ENCODE measurements around the gene TMEM185B. TPM values are rescaled to one million over a fixed set of nuclear protein-coding genes. Genes with fewer than 3 reads are reported as not detected.

TMEM185B gene
- total RNA-seq, 1 experiment from 2014 or later, result 6.7 TPM

GRCh38 chr2:120255986-120256650 is 32.9 kb upstream of the TMEM185B start:
- Histone ChIP-seq H3K4me3 (ENCODE audit: insufficient read depth, low read depth, low read length) (no peak overlapping the region), H3K27me3 (ENCODE audit: control insufficient read depth, insufficient read depth, low read length) (peaks cover 19% of the 10 kb centered on the region), H3K36me3 (replicated peaks; ENCODE audit: control insufficient read depth, insufficient read depth, low read length) (no peaks in the 10 kb centered on the region)
- DNase-seq, result peak; percentile 11

GRCh38 chr2:120255071-120255470 is 31.9 kb upstream of the TMEM185B start:
- no peak for DNase-seq

DNA sequence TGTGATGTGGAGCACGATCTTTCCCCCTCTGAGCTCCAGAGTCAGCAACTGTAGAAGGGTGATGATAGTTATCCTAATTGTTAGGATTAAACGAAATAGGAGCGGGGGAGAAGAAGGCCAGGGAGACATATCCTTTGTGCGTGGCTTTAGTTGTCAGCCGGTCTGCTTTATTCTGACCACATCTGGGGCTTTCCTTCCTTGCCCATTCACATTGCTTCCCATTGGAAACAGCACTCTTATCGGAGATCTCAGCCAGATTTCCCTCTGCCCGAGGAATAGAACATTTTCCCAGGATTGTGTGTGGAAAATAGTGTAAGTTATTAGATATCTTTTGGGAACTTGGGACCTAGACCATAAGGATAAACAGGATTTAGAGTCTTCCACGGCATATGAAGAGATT is 31.0 kb upstream of the TMEM185B start:
- Histone ChIP-seq H3K4me3 (ENCODE audit: insufficient read depth, low read depth, low read length) (peak overlapping the region; percentile 76; the same call in 1 of the 2 replicates), H3K36me3 (replicated peaks; ENCODE audit: control insufficient read depth, insufficient read depth, low read length) (no peaks in the 10 kb centered on the region), H3K27me3 (ENCODE audit: control insufficient read depth, insufficient read depth, low read length) (peaks cover 33% of the 10 kb centered on the region)
- DNase-seq, result peak; percentile 9

More at GRCh38 chr2:120255071-120255470, 31.9 kb upstream of the TMEM185B start:
- Histone ChIP-seq H3K36me3 (replicated peaks; ENCODE audit: control insufficient read depth, insufficient read depth, low read length) (no peaks in the 10 kb centered on the region), H3K4me3 (ENCODE audit: insufficient read depth, low read depth, low read length) (no peak overlapping the region), H3K27me3 (ENCODE audit: control insufficient read depth, insufficient read depth, low read length) (peaks cover 30% of the 10 kb centered on the region)

DNA sequence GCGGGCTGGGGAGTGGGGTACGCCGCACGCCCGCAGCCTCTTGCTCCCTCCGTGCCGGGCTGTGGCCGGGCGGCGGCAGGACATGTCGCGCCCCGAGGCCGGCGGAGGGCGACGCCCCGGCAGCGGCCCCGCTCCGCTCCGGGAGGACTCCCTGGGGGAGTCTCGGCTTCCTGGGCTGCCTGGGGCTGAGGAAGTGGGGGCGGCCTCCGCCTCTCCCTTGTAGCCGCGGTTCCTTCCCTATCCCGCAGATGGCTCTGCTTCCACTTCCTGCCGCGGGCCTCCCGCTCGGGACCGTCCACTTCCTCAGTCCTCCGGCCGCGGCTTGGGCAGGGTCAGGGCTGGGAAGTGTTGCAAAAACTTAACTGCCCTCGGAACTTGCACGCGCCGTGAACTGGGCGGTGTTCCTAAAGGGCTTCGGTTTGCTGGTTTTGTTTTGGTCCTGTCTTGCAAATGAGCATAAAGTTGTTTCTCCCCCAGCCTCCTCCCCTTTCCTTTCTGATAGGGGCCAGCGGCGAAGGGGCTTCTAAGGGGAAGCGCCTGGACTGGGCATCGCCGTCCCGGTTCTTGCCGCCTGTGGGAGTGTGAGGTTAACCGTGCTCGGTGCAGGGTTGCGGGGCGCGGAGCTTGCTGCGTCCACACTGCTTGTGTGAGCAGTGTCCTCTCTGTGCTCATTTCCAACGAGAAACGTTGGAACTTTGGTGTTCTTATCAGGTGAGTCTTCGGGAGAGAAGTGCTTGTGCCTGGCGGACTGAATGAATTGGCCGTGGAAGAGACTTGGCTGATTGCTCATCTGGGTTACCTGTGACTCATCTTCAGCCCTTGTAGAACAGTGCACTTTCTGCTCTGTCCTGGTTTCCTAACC is 30.1 kb upstream of the TMEM185B start:
- Histone ChIP-seq H3K4me3 (ENCODE audit: insufficient read depth, low read depth, low read length) (peak overlapping the region; percentile 76), H3K36me3 (replicated peaks; ENCODE audit: control insufficient read depth, insufficient read depth, low read length) (no peaks in the 10 kb centered on the region), H3K27me3 (ENCODE audit: control insufficient read depth, insufficient read depth, low read length) (peaks cover 33% of the 10 kb centered on the region)
- DNase-seq, result peak; percentile 89

- peaks cover 33% of the 10 kb centered on the region for H3K27me3 ChIP-seq (ENCODE audit: control insufficient read depth, insufficient read depth, low read length)
- DNase-seq, result peak; percentile 99
Measured at GRCh38 chr2:120252225-120253020, 29.2 kb upstream of the TMEM185B start, which contains the start of gene RALB. TSS of gene RALB (plus strand) at chr2:120252852. CDS start at chr2:120278665, 25,813 bp downstream.

DNA sequence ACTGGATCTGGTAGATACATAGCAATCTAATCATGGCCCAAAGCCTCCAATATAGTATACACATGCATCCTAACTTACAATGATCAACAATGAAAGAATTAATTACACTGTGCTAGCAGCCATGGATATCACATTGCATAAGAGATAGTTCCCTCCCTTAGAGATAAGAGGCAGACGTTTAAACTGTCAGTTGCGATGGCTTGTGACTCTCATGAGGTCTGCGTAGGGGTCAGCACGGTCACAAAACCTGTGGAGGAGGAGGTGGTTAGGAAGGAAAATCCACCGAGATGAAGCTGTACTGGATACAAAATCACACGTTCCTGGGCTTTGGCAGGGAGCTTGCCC is 28.7 kb upstream of the TMEM185B start:
- Histone ChIP-seq H3K36me3 (replicated peaks; ENCODE audit: control insufficient read depth, insufficient read depth, low read length) (no peaks in the 10 kb centered on the region), H3K4me3 (ENCODE audit: insufficient read depth, low read depth, low read length) (peak overlapping the region; percentile 57), H3K27me3 (ENCODE audit: control insufficient read depth, insufficient read depth, low read length) (peaks cover 33% of the 10 kb centered on the region)

More at GRCh38 chr2:120252225-120253020, 29.2 kb upstream of the TMEM185B start, which contains the start of gene RALB:
- Histone ChIP-seq H3K4me3 (ENCODE audit: insufficient read depth, low read depth, low read length) (peak within 1 kb of the TSS; percentile 76), H3K36me3 (replicated peaks; ENCODE audit: control insufficient read depth, insufficient read depth, low read length) (no peaks in the 10 kb centered on the region)

GRCh38 chr2:120251078-120251477 is 27.9 kb upstream of the TMEM185B start:
- Histone ChIP-seq H3K36me3 (replicated peaks; ENCODE audit: control insufficient read depth, insufficient read depth, low read length) (no peaks in the 10 kb centered on the region), H3K4me3 (ENCODE audit: insufficient read depth, low read depth, low read length) (no peak overlapping the region), H3K27me3 (ENCODE audit: control insufficient read depth, insufficient read depth, low read length) (peaks cover 33% of the 10 kb centered on the region)
- no peak for DNase-seq

More for the DNA sequence above, 28.7 kb upstream of the TMEM185B start:
- no peak for DNase-seq

DNA sequence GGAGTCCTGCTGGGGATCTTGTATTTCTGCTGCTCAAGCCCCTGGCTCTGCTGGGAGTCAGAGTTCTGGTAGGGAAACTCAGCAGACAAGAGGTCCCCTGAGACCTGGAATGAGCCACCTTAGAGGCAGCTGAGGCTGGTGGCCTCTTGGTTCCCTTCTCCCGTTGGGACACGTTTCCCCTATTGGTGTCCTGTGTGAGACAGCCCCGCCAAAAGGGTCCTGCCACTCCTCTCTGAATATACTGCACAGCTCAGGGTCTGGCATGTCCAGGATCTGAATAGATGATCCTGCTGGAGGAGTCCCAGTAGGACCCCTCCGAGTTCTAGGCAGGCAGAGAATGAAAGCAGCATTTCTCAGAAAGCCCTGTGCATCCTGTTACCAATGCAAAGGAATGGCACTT is 27.4 kb upstream of the TMEM185B start:
- no peak for DNase-seq
- Histone ChIP-seq H3K27me3 (ENCODE audit: control insufficient read depth, insufficient read depth, low read length) (peaks cover 33% of the 10 kb centered on the region), H3K4me3 (ENCODE audit: insufficient read depth, low read depth, low read length) (no peak overlapping the region), H3K36me3 (replicated peaks; ENCODE audit: control insufficient read depth, insufficient read depth, low read length) (no peaks in the 10 kb centered on the region)

GRCh38 chr2:120247851-120248250 is 24.7 kb upstream of the TMEM185B start:
- Histone ChIP-seq H3K27me3 (ENCODE audit: control insufficient read depth, insufficient read depth, low read length) (peaks cover 22% of the 10 kb centered on the region), H3K4me3 (ENCODE audit: insufficient read depth, low read depth, low read length) (no peak overlapping the region), H3K36me3 (replicated peaks; ENCODE audit: control insufficient read depth, insufficient read depth, low read length) (no peaks in the 10 kb centered on the region)
- no peak for DNase-seq

DNA sequence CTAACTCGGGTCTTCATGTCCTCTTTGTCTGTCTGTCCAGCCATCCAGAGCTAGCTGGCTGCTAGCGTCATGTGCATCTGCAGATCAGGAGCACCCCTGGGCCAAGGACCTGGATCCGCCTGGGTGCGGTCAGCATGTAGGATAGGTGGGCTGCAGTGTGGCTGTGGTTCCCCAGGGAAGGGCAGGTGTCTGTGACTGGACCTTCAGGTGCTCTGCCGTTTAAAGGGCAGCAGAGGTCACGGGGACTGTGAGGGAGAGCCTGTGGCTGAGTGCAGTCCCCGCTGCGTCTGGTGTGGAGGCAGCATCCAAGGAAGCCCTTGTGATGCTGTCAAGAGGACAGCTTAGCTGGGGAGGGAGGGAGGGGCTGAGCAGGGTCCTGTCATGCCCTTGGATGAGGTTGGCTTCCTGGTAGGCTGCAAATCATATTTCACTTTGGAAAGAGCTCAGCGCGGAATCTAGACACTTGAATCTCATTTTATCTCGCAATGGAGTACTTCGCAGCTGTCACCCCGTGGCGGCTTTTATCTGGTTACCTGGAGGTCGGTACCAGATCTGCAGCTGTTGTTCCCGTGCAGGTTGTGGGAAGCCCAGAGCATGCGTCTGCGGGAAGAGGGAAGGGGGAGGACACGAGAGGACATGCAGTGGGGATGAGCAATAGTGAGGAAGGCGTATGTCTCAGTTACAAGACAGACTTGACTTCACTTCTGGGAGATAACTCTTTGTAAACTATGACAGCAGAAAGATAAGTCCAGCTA is 23.5 kb upstream of the TMEM185B start:
- Histone ChIP-seq H3K27me3 (ENCODE audit: control insufficient read depth, insufficient read depth, low read length) (peaks cover 20% of the 10 kb centered on the region), H3K36me3 (replicated peaks; ENCODE audit: control insufficient read depth, insufficient read depth, low read length) (no peaks in the 10 kb centered on the region), H3K4me3 (ENCODE audit: insufficient read depth, low read depth, low read length) (no peak overlapping the region)
- peak; percentile 40 for DNase-seq

DNA sequence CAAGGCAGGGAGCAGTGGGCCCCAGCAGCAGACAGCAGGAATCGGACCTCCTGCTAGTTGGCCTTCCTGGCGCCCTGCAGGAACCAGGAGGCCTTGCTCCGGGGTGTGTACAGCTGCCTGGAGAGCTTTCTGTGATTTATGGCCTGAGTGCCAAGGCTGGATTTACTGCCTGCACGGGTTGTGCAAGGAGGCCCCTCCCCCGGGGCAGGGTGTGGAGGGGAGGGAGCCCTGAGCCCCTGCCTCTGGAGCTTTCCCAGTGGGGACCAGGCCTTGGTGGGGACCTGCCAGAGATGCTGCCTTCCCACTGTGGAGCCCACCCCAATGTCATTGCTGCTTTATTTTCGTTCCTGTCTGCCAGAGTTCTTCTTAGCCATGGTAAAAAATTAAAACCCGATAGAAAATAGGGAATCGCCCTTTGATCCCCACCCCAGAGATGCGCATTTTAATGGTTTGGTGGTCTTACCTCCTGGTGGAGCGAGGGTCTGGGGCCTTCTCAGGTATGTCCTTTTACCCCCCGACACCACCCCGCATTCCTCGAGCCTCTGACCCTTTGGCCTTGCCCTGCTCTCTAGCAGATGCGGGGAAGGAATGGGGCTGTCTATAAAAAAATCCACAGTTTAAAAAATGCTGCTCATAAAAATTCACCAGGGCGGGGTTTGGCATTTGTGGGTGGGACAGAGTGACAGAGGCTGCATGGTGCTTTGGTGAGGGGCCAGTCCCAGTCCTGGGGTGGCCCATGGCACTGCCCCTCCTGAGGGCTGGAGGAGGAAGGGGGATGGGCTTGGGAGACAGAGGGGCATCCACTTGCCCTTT is 22.5 kb upstream of the TMEM185B start:
- peaks cover 10% of the 10 kb centered on the region for H3K27me3 ChIP-seq (ENCODE audit: control insufficient read depth, insufficient read depth, low read length)
- H3K36me3 ChIP-seq (replicated peaks; ENCODE audit: control insufficient read depth, insufficient read depth, low read length), result no peaks in the 10 kb centered on the region
- peak; percentile 66 for DNase-seq
- no peak overlapping the region for H3K4me3 ChIP-seq (ENCODE audit: insufficient read depth, low read depth, low read length)

GRCh38 chr2:120244656-120245519 is 21.7 kb upstream of the TMEM185B start:
- Histone ChIP-seq H3K4me3 (ENCODE audit: insufficient read depth, low read depth, low read length) (no peak overlapping the region), H3K36me3 (replicated peaks; ENCODE audit: control insufficient read depth, insufficient read depth, low read length) (no peaks in the 10 kb centered on the region), H3K27me3 (ENCODE audit: control insufficient read depth, insufficient read depth, low read length) (peaks cover 4% of the 10 kb centered on the region; the same call in 1 of the 2 replicates)
- peak; percentile 71 for DNase-seq
